ENCODE measurements around the gene SLC4A1AP.

GRCh38 chr2:27711804-27712203 is 48.1 kb downstream of the SLC4A1AP start:
- TF ChIP-seq CTCF (IDR thresholded peaks at IDR 0.05; ENCODE audit: poor library complexity, severe bottlenecking) (no peak), TAF1 (IDR thresholded peaks at IDR 0.05; ENCODE audit: low read depth) (no peak), RAD21 (conservative IDR thresholded peaks at IDR 0.05) (no peak), POLR2AphosphoS5 (IDR thresholded peaks at IDR 0.05) (no peak), EP300 (conservative IDR thresholded peaks at IDR 0.05; ENCODE audit: poor library complexity, severe bottlenecking) (no peak)

Measured in neural cell (in vitro differentiated cells).